Measurements from ENCODE around the gene CFAP300.

The CFAP300 gene

GRCh38 chr11:102109896-102110760, 62.9 kb downstream of the CFAP300 start, which contains the start of gene YAP1:
Gene YAP1 (plus strand): TSS chr11:102110447. CDS start chr11:102110849, 402 bp downstream.
- no peak for TF ChIP-seq ZNF274 (IDR thresholded peaks at IDR 0.05; ENCODE audit: low read depth, low read length)
- H3K4me3 ChIP-seq (ENCODE audit: low read length) = peak within 1 kb of the TSS; percentile 39; the same call in 1 of the 2 replicates

DNA sequence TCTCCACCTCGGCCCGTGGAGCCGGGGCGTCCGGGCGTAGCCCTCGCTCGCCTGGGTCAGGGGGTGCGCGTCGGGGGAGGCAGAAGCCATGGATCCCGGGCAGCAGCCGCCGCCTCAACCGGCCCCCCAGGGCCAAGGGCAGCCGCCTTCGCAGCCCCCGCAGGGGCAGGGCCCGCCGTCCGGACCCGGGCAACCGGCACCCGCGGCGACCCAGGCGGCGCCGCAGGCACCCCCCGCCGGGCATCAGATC, 63.4 kb downstream of the CFAP300 start:
- peak overlapping the region; percentile 39; the same call in 1 of the 2 replicates for H3K4me3 ChIP-seq (ENCODE audit: low read length)
- no peak for TF ChIP-seq ZNF274 (IDR thresholded peaks at IDR 0.05; ENCODE audit: low read depth, low read length)

GRCh38 chr11:102111011-102111786, 64.0 kb downstream of the CFAP300 start:
- no peak for TF ChIP-seq ZNF274 (IDR thresholded peaks at IDR 0.05; ENCODE audit: low read depth, low read length)
- peak overlapping the region; percentile 39 for H3K4me3 ChIP-seq (ENCODE audit: low read length)

GRCh38 chr11:102111787-102112508, 64.7 kb downstream of the CFAP300 start:
- no peak for TF ChIP-seq ZNF274 (IDR thresholded peaks at IDR 0.05; ENCODE audit: low read depth, low read length)
- H3K4me3 ChIP-seq (ENCODE audit: low read length) = peak overlapping the region; percentile 2; the same call in 1 of the 2 replicates

DNA sequence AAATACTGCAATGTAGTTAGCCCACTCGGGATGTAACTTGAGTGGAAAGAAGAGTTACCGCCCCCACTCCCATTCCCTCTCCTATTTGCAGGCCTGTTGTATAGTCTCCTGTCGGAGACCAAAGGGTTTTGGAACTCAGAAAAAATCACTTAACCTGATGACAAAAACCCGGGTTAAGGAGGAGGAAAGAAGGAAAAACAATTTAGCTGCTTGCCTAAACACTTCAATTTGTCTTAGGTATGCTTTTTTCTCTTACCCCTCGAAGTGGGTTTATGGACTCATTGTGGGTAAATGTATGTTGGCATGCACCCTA, 65.2 kb downstream of the CFAP300 start:
- H3K4me3 ChIP-seq (ENCODE audit: low read length) = peak overlapping the region; percentile 2; the same call in 1 of the 2 replicates
- TF ChIP-seq ZNF274 (IDR thresholded peaks at IDR 0.05; ENCODE audit: low read depth, low read length) = no peak

DNA sequence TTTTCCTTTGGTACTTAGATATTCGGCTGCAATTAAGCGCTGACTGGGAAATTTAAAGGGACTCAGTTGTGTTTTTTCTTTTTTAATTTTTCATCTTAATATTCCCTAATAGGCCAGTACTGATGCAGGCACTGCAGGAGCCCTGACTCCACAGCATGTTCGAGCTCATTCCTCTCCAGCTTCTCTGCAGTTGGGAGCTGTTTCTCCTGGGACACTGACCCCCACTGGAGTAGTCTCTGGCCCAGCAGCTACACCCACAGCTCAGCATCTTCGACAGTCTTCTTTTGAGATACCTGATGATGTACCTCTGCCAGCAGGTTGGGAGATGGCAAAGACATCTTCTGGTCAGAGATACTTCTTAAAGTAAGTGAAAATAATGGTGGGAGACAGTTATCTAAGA, 66.8 kb downstream of the CFAP300 start:
- TF ChIP-seq ZNF274 (IDR thresholded peaks at IDR 0.05; ENCODE audit: low read depth, low read length) = no peak
- no peak overlapping the region for H3K4me3 ChIP-seq (ENCODE audit: low read length)

DNA sequence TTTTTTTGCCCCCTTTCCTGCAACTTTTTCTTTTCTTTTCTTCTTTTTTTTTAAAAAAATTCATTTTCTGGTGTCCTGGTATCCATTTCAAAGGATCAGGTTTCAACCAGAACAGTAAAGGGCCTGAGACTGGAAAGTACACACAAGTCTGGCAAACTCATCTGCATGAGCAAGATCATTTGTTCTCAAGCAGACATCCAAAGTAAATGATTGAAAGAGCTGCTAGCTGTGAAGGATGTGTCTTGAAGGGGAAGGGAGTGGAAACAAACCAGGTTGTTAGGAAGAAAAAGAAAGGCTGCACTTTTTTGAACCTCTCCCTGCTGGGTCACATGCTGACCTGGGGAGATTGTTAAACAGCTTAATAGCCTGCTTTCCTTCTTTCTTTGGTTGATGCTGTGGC, 68.3 kb downstream of the CFAP300 start:
- no peak overlapping the region for H3K4me3 ChIP-seq (ENCODE audit: low read length)
- no peak for TF ChIP-seq ZNF274 (IDR thresholded peaks at IDR 0.05; ENCODE audit: low read depth, low read length)

DNA sequence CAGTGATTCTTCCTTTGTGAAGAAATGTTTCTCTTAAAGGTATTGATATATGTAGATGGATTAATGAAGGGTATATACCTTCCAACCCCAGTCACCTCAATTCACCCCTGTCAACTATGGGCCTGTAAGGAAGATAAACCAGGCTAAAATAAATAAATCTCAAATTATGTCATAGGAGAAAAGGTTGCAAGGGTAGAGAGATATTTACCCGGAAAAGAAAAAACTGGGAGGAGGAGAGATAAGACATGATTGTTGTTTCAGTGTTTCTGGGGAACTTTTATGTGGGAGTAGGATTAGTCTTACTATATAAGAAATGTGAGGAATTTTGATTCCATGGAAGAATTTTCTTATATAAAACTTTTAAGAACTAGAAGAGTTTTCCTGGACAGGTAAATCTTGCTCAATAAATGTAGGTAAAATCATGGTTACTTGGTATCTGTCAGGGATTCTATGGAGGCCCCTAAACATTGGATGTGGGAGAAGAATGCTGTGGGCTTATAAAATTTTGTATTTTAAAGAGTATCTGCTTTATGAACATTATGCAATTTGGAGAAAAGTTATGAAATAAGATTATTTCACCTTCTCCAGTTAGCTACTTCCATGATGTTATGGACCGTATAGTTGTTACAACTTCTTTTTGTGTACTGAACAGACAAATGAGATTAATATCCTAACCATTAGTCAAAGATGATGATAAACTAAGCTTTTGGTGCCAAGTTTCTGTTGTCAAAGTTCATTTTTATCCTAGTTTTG, 69.4 kb downstream of the CFAP300 start:
- no peak for TF ChIP-seq ZNF274 (IDR thresholded peaks at IDR 0.05; ENCODE audit: low read depth, low read length)

GRCh38 chr11:102117472-102118113, 70.4 kb downstream of the CFAP300 start:
- TF ChIP-seq ZNF274 (IDR thresholded peaks at IDR 0.05; ENCODE audit: low read depth, low read length) = no peak
- no peak overlapping the region for H3K4me3 ChIP-seq (ENCODE audit: low read length)

More for the DNA sequence above, 69.4 kb downstream of the CFAP300 start:
- no peak overlapping the region for H3K4me3 ChIP-seq (ENCODE audit: low read length)

DNA sequence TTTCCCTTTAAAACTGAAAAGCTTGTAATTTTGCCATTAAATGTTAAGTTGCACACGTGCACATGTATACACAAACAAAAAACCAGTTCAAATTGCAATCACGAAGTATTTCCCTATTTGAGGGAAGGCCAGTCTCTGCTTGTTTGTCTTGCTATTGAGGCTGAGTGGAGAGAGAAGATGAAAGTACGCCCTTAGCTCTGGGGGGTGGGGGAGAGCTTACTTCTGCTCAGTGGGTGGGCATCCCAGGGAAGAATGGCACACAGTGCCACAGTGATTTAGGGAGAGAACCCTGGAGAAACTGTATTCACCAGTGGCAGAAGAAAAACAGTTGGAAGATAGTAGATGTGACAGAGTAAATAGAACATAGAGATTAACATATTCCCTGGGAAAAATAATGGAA, 71.7 kb downstream of the CFAP300 start:
- no peak for TF ChIP-seq ZNF274 (IDR thresholded peaks at IDR 0.05; ENCODE audit: low read depth, low read length)

DNA sequence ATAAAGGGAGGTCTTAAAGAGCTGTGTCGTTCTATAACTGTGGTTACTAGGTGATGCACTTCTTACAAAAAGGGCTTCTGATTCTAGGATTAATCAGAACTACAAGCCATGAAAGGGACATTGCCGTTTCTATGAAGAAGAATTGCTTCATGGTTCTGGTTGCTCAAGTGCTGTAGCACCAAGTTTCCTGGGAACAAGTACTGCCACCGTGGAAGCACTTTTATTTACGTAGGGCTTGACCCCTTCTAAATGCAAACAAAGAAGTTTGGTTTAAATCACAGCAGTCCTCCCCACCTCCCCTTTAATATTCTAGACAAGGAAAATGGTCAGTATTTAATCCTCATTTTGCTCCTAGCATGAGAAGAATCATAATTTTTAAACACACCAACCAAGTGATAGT, 72.8 kb downstream of the CFAP300 start:
- no peak for TF ChIP-seq ZNF274 (IDR thresholded peaks at IDR 0.05; ENCODE audit: low read depth, low read length)
- no peak overlapping the region for H3K4me3 ChIP-seq (ENCODE audit: low read length)

More for the DNA sequence above, 71.7 kb downstream of the CFAP300 start:
- H3K4me3 ChIP-seq (ENCODE audit: low read length) = no peak overlapping the region

DNA sequence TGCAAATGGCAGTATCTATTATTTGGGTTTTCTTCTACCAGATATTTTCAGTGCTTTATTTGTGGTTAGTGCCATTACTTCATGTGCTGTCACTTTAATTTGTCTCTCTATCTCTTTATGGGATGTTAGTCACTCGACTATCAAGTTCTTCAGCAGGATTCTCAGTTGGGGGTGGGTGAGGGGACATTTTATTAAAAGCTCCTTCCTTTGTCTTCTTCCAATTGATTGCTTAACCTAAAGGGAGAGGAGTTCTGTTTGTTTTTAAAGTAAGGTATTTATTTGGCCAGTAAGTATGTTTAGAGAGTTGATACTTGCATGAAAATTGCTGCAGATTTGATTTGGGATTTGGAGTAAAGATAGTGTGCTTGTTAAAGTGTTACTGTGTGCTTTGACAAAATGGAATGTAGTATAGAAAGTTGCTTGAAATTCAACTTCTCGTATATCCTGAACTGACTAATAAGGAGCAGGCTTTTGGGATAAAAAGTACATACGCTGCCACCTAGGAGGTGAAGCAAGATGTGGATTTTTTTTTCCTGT, 73.3 kb downstream of the CFAP300 start:
- no peak for TF ChIP-seq ZNF274 (IDR thresholded peaks at IDR 0.05; ENCODE audit: low read depth, low read length)
- no peak overlapping the region for H3K4me3 ChIP-seq (ENCODE audit: low read length)

DNA sequence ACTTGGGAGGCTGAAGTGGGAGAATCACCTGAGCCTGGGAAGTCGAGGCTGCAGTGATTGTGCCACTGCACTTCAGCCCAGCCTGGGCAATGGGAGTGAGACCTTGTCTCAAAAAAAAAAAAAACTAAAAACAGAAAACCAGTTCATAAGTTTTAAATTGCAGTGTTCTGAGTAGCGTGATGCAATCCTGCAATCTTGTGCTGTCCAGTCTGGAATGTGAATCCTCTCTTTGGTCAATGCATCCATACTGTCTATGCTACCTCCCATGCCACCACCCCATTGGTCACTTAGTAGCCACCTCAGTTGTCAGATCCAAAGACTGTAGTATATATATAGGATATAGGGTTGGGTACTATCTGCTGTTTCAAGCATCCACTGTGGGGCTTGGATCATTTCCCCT, 74.1 kb downstream of the CFAP300 start:
- H3K4me3 ChIP-seq (ENCODE audit: low read length) = no peak overlapping the region
- no peak for TF ChIP-seq ZNF274 (IDR thresholded peaks at IDR 0.05; ENCODE audit: low read depth, low read length)
